Central memory CD4-positive, alpha-beta T cell (primary cell): Measurements from ENCODE around the gene NXPE3.
"Not testable (repeated sequence)": the region's sequence is repeated elsewhere in the genome, so short reads cannot be mapped to it uniquely, and the experiment has no call there.

Experiments used
- DNase-seq: peaks from one replicate; pipeline ENCODE4 v3.0.0; 2022
- total RNA-seq, 3 experiments: gene quantifications; one replicate each; lab custom pipeline; 2026; lab: John Stamatoyannopoulos, UW

Gene NXPE3
- 70.4 to 155 (median 109) reads per million in 3 experiments for total RNA-seq

DNA sequence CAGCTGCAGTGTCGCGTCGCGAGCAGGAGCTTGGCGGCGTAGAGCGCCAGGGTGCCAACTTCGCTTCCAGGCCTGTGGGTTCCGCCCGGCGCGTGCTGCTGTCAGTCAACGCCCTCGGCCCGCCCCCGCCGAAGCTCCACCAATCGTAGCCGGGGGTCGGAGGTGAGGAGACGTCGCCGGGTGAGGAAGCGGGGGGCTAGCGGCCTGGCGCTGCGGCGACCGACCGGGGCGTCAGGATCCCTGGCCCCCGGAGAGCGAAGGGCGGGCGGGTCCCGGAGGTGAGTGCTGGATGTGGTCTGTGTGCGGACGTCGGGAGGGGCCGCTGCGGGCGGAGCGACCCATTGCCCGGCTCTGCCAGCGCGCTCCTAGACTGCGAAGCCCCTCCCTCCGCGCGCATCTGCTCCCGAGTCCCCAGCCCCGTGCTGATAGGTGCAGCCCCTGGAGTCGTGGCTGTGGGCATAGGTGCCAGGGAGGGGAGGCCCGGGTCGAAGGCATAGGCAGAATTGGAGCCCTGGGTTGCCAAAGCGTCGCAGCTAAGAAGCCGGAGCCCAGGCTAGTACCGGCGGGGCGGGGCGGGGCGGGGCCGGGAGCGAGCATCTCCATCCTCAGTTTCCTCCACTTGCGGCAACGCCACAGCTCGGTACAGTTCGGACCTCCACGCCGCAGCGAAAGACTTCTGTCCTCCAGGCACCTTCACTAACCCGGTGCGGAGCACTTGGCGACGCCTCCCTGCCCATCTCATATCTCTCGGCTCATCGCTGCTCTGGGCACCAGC lies at the start of gene NXPE3:
Gene NXPE3 (plus strand): TSS at position 165 of the 775 bp plus-strand sequence. CDS start 6,386 bp downstream, outside the sequence.
- DNase-seq, result peak; percentile 91

DNA sequence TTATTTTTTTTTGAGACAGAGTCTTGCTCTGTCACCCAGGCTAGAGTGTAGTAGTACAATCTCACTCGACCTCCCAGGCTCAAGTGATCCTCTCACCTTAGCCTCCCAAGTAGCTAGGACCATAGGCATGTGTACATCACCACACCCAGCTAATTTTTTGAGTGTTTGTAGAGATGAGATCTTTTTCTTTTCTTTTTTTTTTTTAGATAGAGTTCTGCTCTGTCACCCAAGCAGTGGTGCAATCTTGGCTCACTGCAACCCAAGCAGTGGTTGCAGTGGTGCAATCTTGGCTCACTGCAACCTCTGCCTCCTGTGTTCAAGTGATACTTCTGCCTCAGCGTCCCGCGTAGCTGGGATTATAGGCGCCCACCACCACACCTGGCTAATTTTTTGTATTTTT lies 49.4 kb upstream of the NXPE3 start:
- no peak for DNase-seq

DNA sequence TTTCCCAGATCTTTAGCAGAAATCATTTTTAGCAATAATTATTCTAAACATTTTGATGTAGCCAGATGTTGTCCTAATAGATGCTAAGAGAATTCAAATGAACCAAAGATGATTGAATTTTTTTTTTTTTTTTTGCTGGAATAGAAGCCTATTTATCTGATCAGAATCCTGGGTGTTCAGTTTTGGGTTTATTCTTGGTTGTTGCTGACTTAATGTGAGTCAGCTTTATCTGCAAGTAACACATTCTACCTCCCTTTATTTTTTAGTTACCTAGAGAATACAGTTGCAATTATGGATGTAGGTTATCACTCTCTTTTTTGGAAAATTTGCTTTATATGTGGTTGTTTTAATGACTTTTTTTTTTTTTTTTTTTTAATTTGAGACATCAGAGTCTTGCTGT lies 48.2 kb upstream of the NXPE3 start:
- DNase-seq, result no peak

DNA sequence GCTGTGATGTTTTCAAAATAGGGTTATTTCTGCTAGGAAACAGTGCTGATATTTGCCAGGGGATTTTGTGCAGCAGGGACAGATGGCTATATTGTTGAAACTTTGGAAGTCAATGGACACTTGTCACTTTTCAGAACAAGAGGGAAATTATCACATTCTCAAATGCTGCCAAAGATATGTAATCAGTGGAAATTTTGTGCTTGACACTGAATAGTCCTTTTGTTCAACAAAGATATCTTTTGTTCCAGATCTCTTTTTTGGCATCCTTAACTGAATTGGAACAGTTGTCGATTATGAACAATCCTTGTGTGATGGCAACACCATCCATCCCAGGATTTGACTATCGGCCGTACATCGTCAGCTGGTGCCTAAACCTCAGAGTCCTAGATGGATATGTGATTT lies 46.8 kb upstream of the NXPE3 start:
- no peak for DNase-seq

DNA sequence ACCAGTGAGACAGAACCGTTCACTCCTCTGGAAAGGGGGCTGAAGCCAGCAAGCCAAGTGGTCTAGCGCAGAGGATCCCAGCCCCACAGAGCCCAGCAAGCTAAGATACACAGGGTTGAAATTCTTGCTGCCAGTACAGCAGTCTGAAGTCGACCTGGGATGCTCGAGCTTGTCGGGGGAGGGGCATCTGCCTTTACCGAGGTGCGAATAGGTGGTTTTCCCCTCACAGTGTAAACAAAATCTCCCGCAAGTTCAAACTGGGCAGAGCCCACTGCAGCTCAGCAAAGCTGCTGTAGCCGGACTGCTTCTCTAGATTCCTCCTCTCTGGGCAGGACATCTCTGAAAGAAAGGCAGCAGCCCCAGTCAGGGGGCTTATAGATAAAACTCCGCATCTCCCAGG lies 43.2 kb upstream of the NXPE3 start:
- no peak for DNase-seq

DNA sequence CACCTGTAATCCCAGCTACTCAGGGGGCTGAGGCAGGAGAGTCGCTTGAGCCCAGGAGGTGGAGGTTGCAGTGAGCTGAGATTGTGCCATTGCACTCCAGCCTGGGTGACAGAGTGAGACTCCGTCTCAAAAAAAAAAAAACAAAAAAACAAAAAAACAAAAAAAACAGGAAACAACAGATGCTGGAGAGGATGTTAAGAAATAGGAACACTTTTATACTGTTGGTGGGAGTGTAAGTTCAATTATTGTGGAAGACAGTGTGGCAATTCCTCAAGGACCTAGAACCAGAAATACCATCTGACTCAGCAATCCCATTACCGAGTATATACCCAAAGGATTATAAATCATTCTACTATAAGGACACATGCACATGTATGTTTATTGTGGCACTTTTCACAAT lies 37.1 kb upstream of the NXPE3 start:
- not testable (repeated sequence) for DNase-seq

DNA sequence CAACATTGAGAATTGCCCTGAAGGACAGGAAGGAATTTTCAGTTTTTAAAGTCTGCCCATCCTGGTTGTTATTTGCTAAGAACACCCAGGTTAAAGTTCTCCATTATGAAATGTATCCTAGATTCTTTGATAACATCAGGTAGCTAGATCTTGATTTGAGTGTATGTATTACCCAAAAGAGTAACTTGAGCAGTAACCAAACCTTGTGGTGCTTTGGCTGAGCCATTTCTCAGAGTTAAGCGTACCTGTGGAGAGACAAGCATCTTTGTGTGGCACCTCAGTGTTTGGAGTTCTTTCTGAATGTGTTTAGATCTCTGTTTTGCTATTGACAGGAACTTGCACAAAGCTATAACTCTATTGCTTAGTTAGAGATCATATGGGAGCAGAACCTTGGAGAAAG lies 34.2 kb upstream of the NXPE3 start:
- DNase-seq, result no peak

DNA sequence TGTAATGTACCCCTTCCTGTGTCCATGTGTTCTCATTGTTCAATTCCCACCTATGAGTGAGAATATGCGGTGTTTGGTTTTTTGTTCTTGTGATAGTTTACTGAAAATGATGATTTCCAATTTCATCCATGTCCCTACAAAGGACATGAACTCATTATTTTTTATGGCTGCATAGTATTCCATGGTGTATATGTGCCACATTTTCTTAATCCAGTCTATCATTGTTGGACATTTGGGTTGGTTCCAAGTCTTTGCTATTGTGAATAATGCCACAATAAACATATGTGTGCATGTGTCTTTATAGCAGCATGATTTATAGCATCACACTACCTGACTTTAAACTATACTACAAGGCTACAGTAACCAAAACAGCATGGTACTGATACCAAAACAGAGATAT lies 33.1 kb upstream of the NXPE3 start:
- DNase-seq, result not testable (repeated sequence)

DNA sequence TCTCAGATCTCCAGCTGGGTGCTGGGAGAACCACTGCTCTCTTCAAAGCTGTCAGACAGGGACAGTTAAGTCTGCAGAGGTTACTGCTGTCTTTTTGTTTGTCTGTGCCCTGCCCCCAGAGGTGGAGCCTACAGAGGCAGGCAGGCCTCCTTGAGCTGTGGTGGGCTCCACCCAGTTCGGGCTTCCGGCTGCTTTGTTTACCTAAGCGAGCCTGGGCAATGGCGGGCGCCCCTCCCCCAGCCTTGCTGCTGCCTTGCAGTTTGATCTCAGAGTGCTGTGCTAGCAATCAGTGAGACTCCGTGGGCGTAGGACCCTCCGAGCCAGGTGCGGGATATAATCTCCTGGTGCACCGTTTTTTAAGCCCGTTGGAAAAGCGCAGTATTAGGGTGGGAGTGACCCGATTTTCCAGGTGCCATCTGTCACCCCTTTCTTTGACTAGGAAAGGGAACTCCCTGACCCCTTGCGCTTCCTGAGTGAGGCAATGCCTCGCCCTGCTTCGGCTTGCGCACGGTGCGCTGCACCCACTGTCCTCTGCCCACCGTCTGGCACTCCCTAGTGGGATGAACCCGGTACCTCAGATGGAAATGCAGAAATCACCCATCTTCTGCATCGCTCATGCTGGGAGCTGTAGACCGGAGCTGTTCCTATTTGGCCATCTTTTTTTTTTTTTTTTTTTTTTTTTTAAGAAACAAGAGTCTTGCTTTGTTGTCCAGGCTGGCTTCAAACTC lies 25.5 kb upstream of the NXPE3 start:
- peak; percentile 53 for DNase-seq

DNA sequence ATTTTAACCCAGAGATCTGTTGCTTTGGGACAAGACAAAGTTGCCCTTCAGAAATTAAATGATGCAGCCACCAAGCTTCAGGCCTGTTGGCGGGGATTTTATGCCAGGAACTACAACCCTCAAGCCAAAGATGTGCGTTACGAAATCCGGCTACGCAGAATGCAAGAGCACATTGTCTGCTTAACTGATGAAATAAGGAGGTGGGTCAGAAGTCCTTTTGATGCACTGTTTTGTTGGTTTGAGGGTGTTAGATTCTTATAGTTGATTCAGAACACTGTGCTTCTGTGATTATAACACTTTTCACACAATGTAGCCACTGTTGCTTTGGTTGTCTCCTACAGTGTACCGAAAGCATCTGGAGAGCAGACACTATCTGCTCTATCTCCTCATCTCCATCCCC lies 20.8 kb upstream of the NXPE3 start:
- no peak for DNase-seq

DNA sequence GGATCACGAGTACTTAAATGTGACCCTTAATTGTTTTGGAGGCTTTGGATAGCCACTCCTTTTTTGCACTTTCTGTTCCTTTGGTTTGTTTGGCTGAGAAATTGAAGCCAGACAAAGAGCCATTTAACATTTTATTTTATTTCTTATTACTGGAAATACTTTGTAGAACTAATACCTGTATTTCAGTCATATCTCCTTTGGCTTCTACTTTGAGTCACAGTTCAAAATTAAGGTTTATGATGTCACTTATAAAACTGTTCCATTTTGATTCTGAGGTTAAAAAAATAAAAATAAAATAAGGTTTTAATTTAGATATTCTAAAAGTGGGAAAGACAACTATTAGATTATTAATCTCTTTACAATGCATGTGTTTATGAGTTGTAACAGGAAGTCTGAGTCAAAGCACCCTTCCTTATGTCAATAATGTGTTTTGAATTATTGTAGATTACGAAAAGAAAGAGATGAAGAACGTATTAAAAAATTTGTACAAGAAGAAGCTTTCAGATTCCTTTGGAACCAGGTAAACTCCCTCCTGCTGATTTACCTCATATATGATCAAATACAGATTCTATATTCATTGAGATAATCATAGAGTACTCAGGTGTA lies 16.9 kb upstream of the NXPE3 start:
- no peak for DNase-seq

DNA sequence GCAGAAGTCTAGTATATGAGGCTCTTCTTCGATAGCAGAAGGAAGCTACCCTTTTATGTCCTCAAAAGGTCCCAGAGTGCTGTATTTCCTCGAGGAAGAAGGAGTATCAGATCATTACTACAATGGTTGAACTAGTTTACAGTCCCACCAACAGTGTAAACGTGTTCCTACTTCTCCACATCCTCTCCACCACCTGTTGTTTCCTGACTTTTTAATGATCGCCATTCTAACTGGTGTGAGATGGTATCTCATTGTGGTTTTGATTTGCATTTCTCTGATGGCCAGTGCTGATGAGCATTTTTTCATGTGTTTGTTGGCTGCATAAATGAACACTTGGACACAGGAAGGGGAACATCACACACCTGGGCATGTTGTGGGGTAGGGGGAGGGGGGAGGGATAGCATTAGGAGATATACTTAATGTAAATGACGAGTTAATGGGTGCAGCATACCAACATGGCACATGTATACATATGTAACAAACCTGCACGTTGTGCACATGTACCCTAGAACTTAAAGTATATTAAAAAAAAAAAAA lies 1.2 kb upstream of the NXPE3 start:
- not testable (repeated sequence) for DNase-seq

DNA sequence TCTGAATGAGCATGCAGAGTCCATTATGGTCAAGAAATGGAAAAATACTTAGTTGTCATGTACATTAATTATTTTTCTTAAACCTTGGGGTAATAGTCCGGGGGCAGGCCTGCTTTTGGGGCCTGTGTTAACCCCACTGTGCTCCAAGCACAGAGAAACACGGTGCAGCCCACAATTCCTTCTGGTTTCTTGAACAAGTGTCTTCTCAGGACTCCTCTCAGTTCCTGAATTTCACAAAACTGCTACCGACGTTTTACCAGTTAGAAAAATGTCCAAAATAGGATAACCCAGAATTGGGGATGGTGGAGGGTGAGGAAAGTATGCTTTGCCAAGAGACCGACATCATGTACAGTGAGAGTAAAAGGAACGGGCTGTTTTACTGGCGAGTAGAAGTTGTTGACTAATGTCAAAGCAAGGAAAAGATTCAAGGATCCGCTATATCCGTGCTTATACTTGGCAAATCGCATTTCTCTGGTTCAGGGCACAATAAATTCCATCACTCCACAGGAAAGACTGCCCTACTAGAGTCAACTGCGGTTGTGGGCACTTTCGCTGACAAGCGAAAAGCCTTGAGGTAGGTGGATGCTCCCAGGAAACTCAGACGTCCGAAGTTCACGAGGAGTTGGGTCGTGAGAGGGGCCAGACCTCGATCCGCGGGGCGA lies 495 bp upstream of the NXPE3 start:
- no peak for DNase-seq

DNA sequence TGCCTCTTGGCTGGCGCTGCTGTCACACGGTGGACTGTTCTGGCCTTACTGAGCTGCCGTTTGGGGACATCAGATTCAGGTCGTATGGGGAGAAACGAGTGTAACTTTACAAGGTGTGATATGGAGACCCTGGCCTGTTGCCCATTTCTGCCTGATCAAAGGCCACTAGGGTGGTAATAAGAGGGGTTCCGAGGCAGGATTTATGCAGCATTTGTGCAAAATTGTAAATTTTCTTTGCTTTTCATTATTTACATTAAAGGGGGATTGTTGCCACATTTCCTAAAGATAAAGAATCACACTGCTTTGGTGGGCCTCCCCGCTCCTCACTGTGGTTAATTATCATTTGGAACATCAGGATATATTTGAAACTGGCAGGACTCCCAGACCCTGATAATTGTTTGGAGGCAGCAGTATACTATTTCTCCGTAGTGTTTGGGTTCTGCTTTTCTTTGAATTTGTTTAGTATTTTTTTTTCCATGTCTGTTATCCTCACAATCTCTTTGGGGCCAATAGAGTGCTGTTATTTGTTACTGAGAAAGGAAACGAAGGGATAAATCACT lies 891 bp downstream of the NXPE3 start:
- no peak for DNase-seq

DNA sequence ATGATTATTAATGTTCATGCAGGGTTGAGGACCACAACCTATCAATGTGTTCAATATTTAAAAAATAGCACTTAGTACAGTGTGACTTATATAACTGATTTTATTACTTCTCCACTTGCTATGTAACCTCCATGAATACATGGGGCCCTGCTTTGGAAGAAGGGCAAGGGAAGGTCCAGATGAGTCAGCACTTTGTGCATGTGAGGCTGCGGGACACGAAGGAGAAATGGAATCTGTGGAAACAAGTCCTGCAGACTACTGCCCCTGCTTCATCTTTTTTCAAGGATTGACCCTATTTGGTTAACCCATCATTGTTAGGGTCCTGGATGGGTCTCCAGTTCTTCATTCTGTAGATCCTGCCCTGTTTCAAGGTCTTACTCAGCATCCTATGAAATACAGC lies 1.6 kb downstream of the NXPE3 start:
- DNase-seq, result no peak

DNA sequence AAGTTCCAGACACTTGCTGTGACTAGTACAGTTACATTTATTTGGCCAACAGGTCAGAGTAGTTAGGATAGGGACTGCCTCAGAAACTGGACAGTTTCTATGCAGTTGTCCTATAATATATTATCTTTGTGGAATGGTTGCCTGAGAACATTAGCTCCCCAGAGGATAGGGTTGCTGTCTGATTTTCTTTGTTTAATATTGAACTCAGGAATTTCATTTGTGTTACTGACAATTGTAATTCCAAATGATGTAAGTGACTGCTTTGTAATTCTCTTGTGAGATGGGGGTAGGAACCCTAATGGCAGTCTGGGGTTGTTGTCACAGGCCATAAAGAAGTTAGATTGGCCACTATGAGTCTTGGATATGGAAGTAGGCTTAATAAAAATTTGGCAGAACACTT lies 2.2 kb downstream of the NXPE3 start:
- no peak for DNase-seq

DNA sequence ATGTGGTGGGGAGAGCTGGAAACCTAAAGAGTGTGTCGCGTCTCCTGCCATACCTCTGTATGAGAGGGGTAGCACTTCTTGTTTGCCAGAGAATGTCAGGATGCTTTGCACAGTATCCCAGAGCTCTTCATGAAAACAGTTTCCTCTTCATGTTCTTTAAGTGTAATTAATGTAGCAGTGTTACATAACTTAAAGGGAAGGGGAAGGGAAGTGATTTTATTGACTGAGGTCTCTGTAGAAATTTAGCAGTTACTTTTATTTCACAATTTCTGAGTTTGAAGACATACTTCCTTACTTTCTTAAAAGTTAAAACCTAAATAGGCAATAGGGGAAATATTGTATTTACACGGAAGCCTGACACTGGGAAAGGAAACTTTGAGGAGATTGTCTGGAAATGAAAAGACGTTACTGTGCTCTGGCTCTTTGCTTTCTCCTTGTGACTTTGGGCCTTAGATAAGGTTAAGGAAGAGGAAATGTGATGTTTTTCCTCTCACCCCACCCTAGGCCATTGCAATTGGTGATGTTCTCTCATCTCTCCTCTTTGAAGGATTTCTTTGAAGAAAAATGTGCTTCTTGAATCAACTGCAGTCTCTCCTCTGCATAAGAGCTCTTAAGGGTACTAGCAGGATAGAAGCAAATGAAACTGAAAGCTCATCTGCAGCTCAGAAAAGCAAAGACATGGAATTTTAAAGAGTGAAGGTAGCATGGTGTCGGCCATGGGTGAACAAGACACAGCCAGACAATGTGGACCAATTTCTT lies 6.0 kb downstream of the NXPE3 start:
- DNase-seq, result peak; percentile 47

DNA sequence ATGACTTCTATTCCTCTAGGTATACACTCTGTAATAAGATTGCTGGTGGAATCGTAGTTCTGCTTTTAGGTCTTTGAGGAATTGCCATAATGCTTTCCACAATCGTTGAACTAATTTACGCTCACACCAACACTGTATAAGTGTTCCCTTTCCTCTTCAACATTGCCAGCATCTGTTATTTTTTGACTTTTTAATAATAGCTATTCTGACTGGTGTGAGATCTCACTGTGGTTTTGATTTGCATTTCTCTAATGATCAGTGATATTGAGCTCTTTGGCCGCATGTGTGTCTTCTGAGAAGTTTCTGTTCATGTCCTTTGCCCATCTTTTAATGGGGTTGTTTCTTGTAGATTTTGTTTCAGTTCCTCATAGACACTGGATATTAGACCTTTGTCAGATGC lies 12.8 kb downstream of the NXPE3 start:
- DNase-seq, result no peak

DNA sequence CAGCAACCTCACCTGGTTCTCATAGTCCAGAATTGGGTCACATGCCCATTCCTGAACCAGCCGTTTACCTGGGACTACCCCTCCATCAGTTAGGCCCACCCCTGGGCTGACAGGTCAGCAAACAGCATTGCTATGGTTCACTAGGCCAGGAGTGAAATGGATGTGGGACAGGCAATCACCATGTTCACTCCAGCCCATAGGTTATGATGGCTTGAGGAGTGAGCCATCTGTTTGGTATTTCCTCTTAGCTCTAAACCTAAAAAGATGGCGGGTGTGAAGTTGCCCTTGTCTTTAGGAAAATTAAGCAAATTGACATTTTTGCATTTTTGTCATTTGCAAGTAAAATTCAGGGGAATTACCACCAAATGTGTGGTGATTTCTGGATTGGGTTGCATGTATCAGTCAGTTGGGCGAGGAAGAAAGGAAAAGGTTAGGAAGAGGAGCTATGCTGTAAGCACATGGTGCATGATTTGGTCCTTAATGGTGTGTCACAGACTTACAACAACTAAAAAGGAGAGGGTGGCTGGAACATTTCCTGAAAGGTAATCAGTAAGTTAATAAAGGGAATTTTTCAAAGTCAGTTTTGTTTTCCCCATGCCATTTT lies 17.2 kb downstream of the NXPE3 start:
- DNase-seq, result no peak

DNA sequence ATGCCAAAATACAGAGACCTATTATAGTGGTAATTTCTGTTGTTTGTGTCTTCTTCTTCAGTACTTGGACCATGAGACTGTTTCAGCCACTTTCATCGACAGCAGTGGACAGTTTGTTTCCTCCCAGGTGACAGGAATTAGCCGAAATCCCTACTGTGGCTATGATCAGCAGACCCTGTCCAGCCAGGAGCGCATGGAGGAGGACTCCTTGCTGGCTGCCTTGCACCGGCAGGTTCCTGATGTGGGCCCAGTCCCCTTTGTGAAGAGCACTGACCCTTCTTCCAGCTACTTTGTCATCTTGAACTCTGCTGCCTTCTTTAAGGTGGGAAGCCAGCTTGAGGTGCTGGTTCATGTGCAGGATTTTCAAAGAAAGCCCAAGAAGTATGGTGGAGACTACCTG lies 22.2 kb downstream of the NXPE3 start:
- no peak for DNase-seq

DNA sequence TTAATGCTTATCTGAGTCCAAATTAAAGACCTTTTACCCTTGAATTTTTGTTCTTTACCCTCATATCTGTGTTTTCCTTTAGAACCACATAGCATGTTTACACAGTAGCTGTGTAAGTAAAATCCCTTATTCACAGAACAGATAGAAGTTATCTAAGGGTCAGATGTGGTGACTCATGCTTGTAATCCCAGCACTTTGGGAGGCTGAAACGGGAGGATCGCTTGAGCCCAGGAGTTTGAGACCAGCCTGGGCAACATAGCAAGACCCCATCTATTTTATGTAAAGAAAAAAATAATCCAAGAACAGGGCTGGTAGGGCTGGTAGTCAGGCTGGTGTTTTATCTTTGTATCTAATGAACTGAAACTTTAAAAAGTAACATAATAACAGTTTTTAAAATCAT lies 23.2 kb downstream of the NXPE3 start:
- DNase-seq, result no peak
